ENCODE measurements around the gene POLG2. TPM values are rescaled to one million over a fixed set of nuclear protein-coding genes. Genes with fewer than 3 reads are reported as not detected.
A peak's percentile ranks its signal among the peaks of the same experiment; 100 is the strongest.

POLG2 gene
- total and polyA plus RNA-seq, 9 of the 15 experiments (the other 6 are each of a cell fraction or from before 2014, with no cell fraction given), result 13.4 to 44.8 (median 37.0) TPM

GRCh38 chr17:64506576-64507412 lies 9.9 kb upstream of the POLG2 start, which contains the start of gene CEP95 (continued):
- TF ChIP-seq CTCFL (IDR thresholded peaks at IDR 0.05; ENCODE audit: borderline replicate concordance, insufficient read depth, low read depth, low read length, poor library complexity, severe bottlenecking) (no peak), KAT8 (IDR thresholded peaks at IDR 0.05; ENCODE audit: low read depth) (no peak), GATAD2A (IDR thresholded peaks at IDR 0.05) (peak; percentile 20; the same call in 1 of the 2 replicates), CBX3 (IDR thresholded peaks at IDR 0.05; ENCODE audit: borderline replicate concordance in 1 of 2, low read length in 2 of 2) (no peak), ZBTB17 (CRISPR knock-in tag; IDR thresholded peaks at IDR 0.05) (no peak), CREB3 (tag; conservative IDR thresholded peaks at IDR 0.05; ENCODE audit: low read depth) (no peak), ZNF589 (CRISPR knock-in tag; IDR thresholded peaks at IDR 0.05; ENCODE audit: low read depth) (no peak; the same call in none of the 2 replicates), ERF (CRISPR knock-in tag; IDR thresholded peaks at IDR 0.05) (no peak), ZMIZ1 (IDR thresholded peaks at IDR 0.05; ENCODE audit: low read depth in 2 of 2, low read length in 2 of 2) (no peak), FOXO4 (CRISPR knock-in tag; IDR thresholded peaks at IDR 0.05) (no peak), FOXK2 (conservative IDR thresholded peaks at IDR 0.05 in 1 of 2, IDR thresholded peaks at IDR 0.05 in 1 of 2; ENCODE audit: low read depth in 2 of 2) (peak; percentile 84 to 92), NFYB (IDR thresholded peaks at IDR 0.05; ENCODE audit: extremely low read depth, insufficient read length) (peak; percentile 11), DMBX1 (CRISPR knock-in tag; IDR thresholded peaks at IDR 0.05; ENCODE audit: borderline replicate concordance) (0 out of 2 replicates have a peak, but pooled peaks have one; percentile 45), ZNF551 (CRISPR knock-in tag; IDR thresholded peaks at IDR 0.05) (no peak), FOXP4 (CRISPR knock-in tag; IDR thresholded peaks at IDR 0.05; ENCODE audit: borderline replicate concordance) (no peak; the same call in 1 of the 2 replicates), HDAC2 (IDR thresholded peaks at IDR 0.05) (peak; percentile 80)
